Chondrocyte (in vitro differentiated cells): ENCODE measurements around the gene CYP8B1. TPM values are rescaled to one million over a fixed set of nuclear protein-coding genes. Genes with fewer than 3 reads are reported as not detected.

Source experiments
- DNase-seq: peaks from one replicate; pipeline ENCODE4 v3.0.0; 2021; ENCODE audit warnings: mixed read lengths, low spot score
- H3K27ac Mint-ChIP-seq: one replicate; pipeline ENCODE4 v1.8.0; 2021; ENCODE audit warnings: mild to moderate bottlenecking, moderate library complexity, mixed read lengths; ENCODE audit not compliant: unreplicated experiment
- H3K27me3 Mint-ChIP-seq: 2 replicates; pipeline ENCODE4 v1.8.0; 2021; ENCODE audit warnings: low read depth, mixed read lengths
- H3K36me3 Mint-ChIP-seq: 2 replicates; pipeline ENCODE4 v1.8.0; 2021; ENCODE audit warnings: low read depth, mixed read lengths
- H3K4me1 Mint-ChIP-seq: 2 replicates; pipeline ENCODE4 v1.8.0; 2021; ENCODE audit warnings: low read depth, mild to moderate bottlenecking, mixed read lengths
- H3K4me3 Mint-ChIP-seq: one replicate; pipeline ENCODE4 v1.8.0; 2021; ENCODE audit warnings: mild to moderate bottlenecking, moderate library complexity, mixed read lengths; ENCODE audit not compliant: unreplicated experiment
- H3K9me3 Mint-ChIP-seq: 2 replicates; pipeline ENCODE4 v1.8.0; 2021; ENCODE audit warnings: low read depth, mixed read lengths
- total RNA-seq: library from RNA; stranded (reverse); gene quantifications from 3 replicates; pipeline ENCODE4 v1.2.1, GENCODE V29; 2021
- TF ChIP-seq, protein P1 (sequence below): fragments of 200-600 bp; sonication (generic); IDR thresholded peaks from 2 replicates; pipeline ENCODE4 v1.5.0; 2021; ENCODE audit warnings: antibody characterized with exemption, mild to moderate bottlenecking, moderate library complexity

The CYP8B1 gene
- total RNA-seq, 1 donor from 2014 or later = not detected

DNA sequence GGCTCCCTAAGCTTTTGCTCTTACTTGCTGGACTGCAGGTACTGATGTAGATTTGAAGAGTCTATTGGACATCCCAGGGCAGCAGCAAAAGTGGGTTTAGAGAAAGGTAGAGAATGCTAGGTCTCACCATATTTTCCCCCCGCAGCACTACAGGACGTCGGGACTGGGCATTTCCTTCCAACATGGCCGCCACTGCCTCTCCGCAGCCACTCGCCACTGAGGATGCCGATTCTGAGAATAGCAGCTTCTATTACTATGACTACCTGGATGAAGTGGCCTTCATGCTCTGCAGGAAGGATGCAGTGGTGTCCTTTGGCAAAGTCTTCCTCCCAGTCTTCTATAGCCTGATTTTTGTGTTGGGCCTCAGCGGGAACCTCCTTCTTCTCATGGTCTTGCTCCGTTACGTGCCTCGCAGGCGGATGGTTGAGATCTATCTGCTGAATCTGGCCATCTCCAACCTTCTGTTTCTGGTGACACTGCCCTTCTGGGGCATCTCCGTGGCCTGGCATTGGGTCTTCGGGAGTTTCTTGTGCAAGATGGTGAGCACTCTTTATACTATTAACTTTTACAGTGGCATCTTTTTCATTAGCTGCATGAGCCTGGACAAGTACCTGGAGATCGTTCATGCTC is 11.2 kb downstream of the CYP8B1 start:
- H3K27me3 Mint-ChIP-seq = peaks cover 46% of the 10 kb centered on the region
- TF ChIP-seq, protein P1, sequence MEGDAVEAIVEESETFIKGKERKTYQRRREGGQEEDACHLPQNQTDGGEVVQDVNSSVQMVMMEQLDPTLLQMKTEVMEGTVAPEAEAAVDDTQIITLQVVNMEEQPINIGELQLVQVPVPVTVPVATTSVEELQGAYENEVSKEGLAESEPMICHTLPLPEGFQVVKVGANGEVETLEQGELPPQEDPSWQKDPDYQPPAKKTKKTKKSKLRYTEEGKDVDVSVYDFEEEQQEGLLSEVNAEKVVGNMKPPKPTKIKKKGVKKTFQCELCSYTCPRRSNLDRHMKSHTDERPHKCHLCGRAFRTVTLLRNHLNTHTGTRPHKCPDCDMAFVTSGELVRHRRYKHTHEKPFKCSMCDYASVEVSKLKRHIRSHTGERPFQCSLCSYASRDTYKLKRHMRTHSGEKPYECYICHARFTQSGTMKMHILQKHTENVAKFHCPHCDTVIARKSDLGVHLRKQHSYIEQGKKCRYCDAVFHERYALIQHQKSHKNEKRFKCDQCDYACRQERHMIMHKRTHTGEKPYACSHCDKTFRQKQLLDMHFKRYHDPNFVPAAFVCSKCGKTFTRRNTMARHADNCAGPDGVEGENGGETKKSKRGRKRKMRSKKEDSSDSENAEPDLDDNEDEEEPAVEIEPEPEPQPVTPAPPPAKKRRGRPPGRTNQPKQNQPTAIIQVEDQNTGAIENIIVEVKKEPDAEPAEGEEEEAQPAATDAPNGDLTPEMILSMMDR = no peak
- no peak overlapping the region for H3K27ac Mint-ChIP-seq
- H3K4me1 Mint-ChIP-seq = no peaks in the 10 kb centered on the region
- H3K4me3 Mint-ChIP-seq = no peak overlapping the region
- no peak for DNase-seq
- H3K36me3 Mint-ChIP-seq = peaks cover 10% of the 10 kb centered on the region
- H3K9me3 Mint-ChIP-seq = peaks cover 12% of the 10 kb centered on the region

GRCh38 chr3:42856544-42856943 is 19.1 kb downstream of the CYP8B1 start:
- no peak overlapping the region for H3K27ac Mint-ChIP-seq
- H3K9me3 Mint-ChIP-seq = peaks cover 19% of the 10 kb centered on the region
- no peak overlapping the region for H3K4me3 Mint-ChIP-seq
- no peak for DNase-seq
- H3K36me3 Mint-ChIP-seq = peaks cover 16% of the 10 kb centered on the region
- H3K27me3 Mint-ChIP-seq = peaks cover 40% of the 10 kb centered on the region
- peaks cover 16% of the 10 kb centered on the region for H3K4me1 Mint-ChIP-seq
- TF ChIP-seq, protein P1 = no peak

DNA sequence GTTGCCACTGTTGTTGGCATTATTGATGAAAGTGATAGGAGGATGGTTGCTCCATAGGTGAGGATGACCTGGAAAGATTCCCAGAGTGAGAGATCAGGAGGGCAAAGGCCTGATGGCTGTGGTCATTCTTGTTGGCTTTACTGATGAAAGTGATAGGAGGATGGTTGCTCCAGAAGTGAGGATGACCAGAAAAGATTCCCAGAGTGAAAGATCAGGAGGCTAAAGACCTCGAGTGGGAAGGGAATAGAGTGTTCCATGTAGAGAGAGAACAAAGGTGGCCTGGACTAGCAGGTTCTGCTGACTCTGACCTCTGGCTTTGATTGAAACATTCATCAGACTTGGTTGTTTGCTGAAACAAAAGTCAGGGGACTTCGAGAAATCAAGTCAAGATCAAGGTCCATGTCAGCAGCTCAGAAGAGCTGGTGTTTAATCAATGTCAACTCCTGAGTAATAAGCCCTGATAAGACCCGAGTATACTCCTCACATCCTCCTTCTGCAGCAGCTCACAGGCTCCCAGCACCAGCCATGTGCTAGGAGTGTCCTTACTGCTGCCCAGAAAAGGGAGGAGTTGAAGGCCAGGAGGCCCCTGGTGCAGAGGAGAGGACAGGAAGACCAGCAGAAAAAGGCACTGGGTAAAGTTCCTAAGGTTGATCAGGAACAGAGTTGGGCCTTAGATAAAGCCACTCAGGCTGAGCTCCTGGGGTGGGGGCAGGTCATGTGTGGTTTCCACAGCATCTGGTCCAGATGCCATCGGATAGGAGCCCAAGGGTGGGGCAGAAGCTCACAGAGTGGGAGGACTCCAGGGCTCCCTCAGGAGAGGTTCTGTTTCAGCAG is 19.9 kb downstream of the CYP8B1 start:
- TF ChIP-seq, protein P1 = no peak
- Mint-ChIP-seq H3K4me3 (no peak overlapping the region), H3K9me3 (peaks cover 14% of the 10 kb centered on the region), H3K27me3 (peaks cover 34% of the 10 kb centered on the region), H3K36me3 (peaks cover 13% of the 10 kb centered on the region), H3K4me1 (peaks cover 24% of the 10 kb centered on the region), H3K27ac (no peak overlapping the region)
- DNase-seq = no peak

- H3K4me1 Mint-ChIP-seq = peaks cover 28% of the 10 kb centered on the region
- peaks cover 8% of the 10 kb centered on the region for H3K9me3 Mint-ChIP-seq
- TF ChIP-seq, protein P1 = no peak
- DNase-seq = no peak
- H3K27me3 Mint-ChIP-seq = peaks cover 28% of the 10 kb centered on the region
- peaks cover 9% of the 10 kb centered on the region for H3K36me3 Mint-ChIP-seq
- no peak overlapping the region for H3K4me3 Mint-ChIP-seq
- H3K27ac Mint-ChIP-seq = no peak overlapping the region
Observed at GRCh38 chr3:42855219-42855546, 20.5 kb downstream of the CYP8B1 start.

GRCh38 chr3:42853739-42854302 is 21.9 kb downstream of the CYP8B1 start:
- no peak overlapping the region for H3K4me3 Mint-ChIP-seq
- no peak for DNase-seq
- H3K27me3 Mint-ChIP-seq = peaks cover 18% of the 10 kb centered on the region

More at GRCh38 chr3:42853739-42854302, 21.9 kb downstream of the CYP8B1 start:
- TF ChIP-seq, protein P1 = no peak
- peaks cover 28% of the 10 kb centered on the region for H3K4me1 Mint-ChIP-seq
- no peak overlapping the region for H3K27ac Mint-ChIP-seq
- H3K9me3 Mint-ChIP-seq = peaks cover 5% of the 10 kb centered on the region
- H3K36me3 Mint-ChIP-seq = peaks cover 6% of the 10 kb centered on the region
